ENCODE data around the gene FANCC.

GRCh38 chr9:95080961-95081647 is 236.4 kb downstream of the FANCC start:
- no peak for TF ChIP-seq CTCF (IDR thresholded peaks at IDR 0.05 in 8 of 11, conservative IDR thresholded peaks at IDR 0.05 in 3 of 11)
- peak in 1 of 3 donors; percentile 10 for TF ChIP-seq POLR2AphosphoS5 (IDR thresholded peaks at IDR 0.05)
- TF ChIP-seq POLR2A (IDR thresholded peaks at IDR 0.05), result no peak

Measured in spleen (tissue), 7 donors.